ENCODE results near the gene GYS1. TPM values are rescaled to one million over a fixed set of nuclear protein-coding genes. Genes with fewer than 3 reads are reported as not detected.

Gene GYS1
- total and polyA plus RNA-seq, 2 of the 8 experiments (the other 6 are each of a cell fraction or from before 2014, with no cell fraction given), result 30.0 to 38.7 TPM

DNA sequence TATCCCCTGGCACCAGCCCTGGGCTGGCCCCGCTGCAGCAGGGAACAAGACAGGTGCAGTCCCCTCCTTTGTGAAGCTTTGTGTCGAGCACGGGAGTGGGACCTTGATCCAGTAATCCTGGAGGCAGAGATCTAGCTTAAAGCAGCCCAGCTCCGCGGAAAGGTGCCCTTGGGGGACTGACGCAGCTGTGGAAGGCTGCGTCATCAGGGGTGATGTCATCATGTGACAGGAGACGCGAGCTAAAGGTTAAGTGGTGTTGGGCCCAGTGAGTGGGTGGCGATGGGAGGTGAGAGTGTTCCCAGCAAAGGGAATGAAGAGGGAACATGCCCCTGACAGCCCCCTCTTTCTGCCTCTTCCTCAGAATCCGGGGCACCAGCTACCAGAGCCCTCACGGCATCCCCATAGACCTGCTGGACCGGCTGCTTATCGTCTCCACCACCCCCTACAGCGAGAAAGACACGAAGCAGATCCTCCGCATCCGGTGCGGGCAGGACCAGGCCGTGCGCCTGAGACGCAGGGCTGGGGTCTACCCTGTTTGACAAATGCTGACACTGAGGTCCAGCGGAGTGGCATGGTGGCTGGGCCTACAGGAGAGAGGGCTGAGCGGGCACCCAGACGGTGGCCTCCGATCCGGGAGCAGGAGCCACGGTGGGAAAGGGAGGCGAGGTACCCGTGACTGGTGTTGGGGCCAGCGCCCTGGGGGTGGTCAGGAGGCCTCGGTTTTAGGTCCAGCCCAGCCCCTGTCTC lies 21.2 kb upstream of the GYS1 start (continued):
- TF ChIP-seq RAD21 (IDR thresholded peaks at IDR 0.05 in 1 of 2, conservative IDR thresholded peaks at IDR 0.05 in 1 of 2; ENCODE audit: low read depth in 2 of 2, low read length in 2 of 2) (no peak), SP4 (IDR thresholded peaks at IDR 0.05; ENCODE audit: low read length) (no peak), BRCA1 (IDR thresholded peaks at IDR 0.05; ENCODE audit: low read depth, low read length) (no peak), SP1 (IDR thresholded peaks at IDR 0.05; ENCODE audit: low read depth, low read length) (no peak), SIRT6 (IDR thresholded peaks at IDR 0.05; ENCODE audit: low read length) (no peak), JUN (IDR thresholded peaks at IDR 0.05; ENCODE audit: low read depth, low read length) (no peak), EP300 (IDR thresholded peaks at IDR 0.05; ENCODE audit: borderline replicate concordance in 1 of 2, low read depth in 2 of 2, low read length in 2 of 2) (no peak), POLR2AphosphoS5 (IDR thresholded peaks at IDR 0.05; ENCODE audit: low read depth, low read length) (no peak), CBX8 (IDR thresholded peaks at IDR 0.05; ENCODE audit: borderline replicate concordance, low read depth, low read length) (no peak)
- TF ChIP-seq, protein P1, sequence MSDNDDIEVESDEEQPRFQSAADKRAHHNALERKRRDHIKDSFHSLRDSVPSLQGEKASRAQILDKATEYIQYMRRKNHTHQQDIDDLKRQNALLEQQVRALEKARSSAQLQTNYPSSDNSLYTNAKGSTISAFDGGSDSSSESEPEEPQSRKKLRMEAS (IDR thresholded peaks at IDR 0.05), result no peak

All from H1 (cell line).